ENCODE results near the gene SLC39A8.

SLC39A8 gene

DNA sequence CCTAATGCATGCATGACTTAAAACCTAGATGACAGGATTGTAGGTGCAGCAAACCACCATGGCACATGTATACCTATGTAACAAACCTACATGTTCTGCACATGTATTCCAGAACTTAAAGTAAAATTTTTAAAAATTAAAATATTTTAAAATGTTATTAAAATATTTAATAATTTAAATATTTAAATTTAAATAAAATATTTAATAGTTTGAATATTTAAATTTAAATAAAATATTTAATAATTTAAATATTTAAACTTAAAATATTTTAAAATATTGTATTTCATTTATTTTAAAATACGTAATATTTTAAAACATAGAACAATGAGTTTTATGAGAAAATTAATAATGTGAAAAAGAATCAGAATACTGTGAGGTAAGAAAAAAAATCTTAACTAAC lies 117.9 kb downstream of the SLC39A8 start:
- H3K9me3 ChIP-seq = no peaks in the 10 kb centered on the region
- no peak overlapping the region for H3K27ac ChIP-seq
- no peaks in the 10 kb centered on the region for H3K27me3 ChIP-seq
- H3K36me3 ChIP-seq = no peaks in the 10 kb centered on the region
- TF ChIP-seq CTCF (IDR thresholded peaks at IDR 0.05) = no peak
- H3K4me3 ChIP-seq (ENCODE audit: low read depth in 1 of 2, low read length in 1 of 2) = no peak overlapping the region
- H3K4me1 ChIP-seq (ENCODE audit: control insufficient read depth in 1 of 2, insufficient read depth in 1 of 2, low read depth in 1 of 2, low read length in 1 of 2) = no peaks in the 10 kb centered on the region

- Histone ChIP-seq H3K4me1 (ENCODE audit: control insufficient read depth in 1 of 2, insufficient read depth in 1 of 2, low read depth in 1 of 2, low read length in 1 of 2) (no peaks in the 10 kb centered on the region), H3K27ac (no peak overlapping the region), H3K9me3 (no peaks in the 10 kb centered on the region), H3K4me3 (ENCODE audit: low read depth in 1 of 2, low read length in 1 of 2) (no peak overlapping the region), H3K36me3 (no peaks in the 10 kb centered on the region), H3K27me3 (no peaks in the 10 kb centered on the region)
- no peak for TF ChIP-seq CTCF (IDR thresholded peaks at IDR 0.05)
Observed at GRCh38 chr4:102223461-102223860, 121.8 kb downstream of the SLC39A8 start.

GRCh38 chr4:102222838-102223409 lies 122.4 kb downstream of the SLC39A8 start:
- H3K4me1 ChIP-seq (ENCODE audit: control insufficient read depth in 1 of 2, insufficient read depth in 1 of 2, low read depth in 1 of 2, low read length in 1 of 2) = no peaks in the 10 kb centered on the region
- no peaks in the 10 kb centered on the region for H3K36me3 ChIP-seq
- no peak overlapping the region for H3K27ac ChIP-seq
- H3K9me3 ChIP-seq = no peaks in the 10 kb centered on the region
- H3K4me3 ChIP-seq (ENCODE audit: low read depth in 1 of 2, low read length in 1 of 2) = no peak overlapping the region
- no peak for TF ChIP-seq CTCF (IDR thresholded peaks at IDR 0.05)
- no peaks in the 10 kb centered on the region for H3K27me3 ChIP-seq

DNA sequence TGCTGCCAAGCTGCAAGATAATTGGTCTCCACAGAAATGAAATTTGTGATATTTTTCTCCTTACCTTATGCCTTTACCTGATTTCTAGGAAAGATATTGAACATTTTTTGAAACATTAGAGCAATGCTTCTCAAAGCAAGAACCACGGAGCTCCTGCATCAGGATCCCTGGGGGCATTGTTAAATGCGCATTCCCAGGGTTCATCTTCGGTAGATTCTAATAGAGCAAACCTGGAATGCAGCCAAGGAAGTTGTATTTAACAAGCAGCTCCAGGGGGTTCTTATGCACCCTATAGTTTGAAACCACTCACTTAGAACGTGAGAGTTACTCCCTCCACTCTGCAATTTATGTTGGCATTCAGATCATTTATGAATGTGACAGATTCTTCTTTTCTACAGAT lies 126.2 kb downstream of the SLC39A8 start:
- H3K4me1 ChIP-seq (ENCODE audit: control insufficient read depth in 1 of 2, insufficient read depth in 1 of 2, low read depth in 1 of 2, low read length in 1 of 2) = no peaks in the 10 kb centered on the region
- H3K9me3 ChIP-seq = no peaks in the 10 kb centered on the region
- no peak overlapping the region for H3K27ac ChIP-seq
- no peaks in the 10 kb centered on the region for H3K27me3 ChIP-seq
- H3K36me3 ChIP-seq = no peaks in the 10 kb centered on the region
- TF ChIP-seq CTCF (IDR thresholded peaks at IDR 0.05) = no peak
- no peak overlapping the region for H3K4me3 ChIP-seq (ENCODE audit: low read depth in 1 of 2, low read length in 1 of 2)

DNA sequence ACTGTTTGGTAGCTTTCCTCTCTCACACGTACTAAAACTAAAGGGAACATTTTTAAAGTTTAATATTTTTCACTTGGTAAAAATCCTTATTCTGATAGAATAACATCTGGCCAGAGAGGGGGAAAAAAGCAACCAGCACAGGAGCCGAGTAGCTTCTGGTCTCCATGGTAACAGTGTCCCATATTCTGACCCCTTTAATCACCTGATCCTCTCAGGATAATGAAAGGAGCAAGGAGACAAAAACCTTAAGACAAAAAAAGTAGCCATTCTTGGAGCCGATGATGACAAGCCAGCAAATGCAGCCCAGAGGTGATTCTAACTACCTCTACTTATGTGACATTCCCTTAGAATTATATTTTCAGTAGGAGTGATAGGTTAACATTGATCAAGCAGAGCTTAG lies 126.6 kb downstream of the SLC39A8 start:
- Histone ChIP-seq H3K36me3 (no peaks in the 10 kb centered on the region), H3K9me3 (no peaks in the 10 kb centered on the region), H3K27me3 (no peaks in the 10 kb centered on the region), H3K27ac (no peak overlapping the region), H3K4me3 (ENCODE audit: low read depth in 1 of 2, low read length in 1 of 2) (no peak overlapping the region), H3K4me1 (ENCODE audit: control insufficient read depth in 1 of 2, insufficient read depth in 1 of 2, low read depth in 1 of 2, low read length in 1 of 2) (no peaks in the 10 kb centered on the region)
- no peak for TF ChIP-seq CTCF (IDR thresholded peaks at IDR 0.05)

Data from neutrophil (primary cell).